ENCODE results near the gene DNAJB5.

DNA sequence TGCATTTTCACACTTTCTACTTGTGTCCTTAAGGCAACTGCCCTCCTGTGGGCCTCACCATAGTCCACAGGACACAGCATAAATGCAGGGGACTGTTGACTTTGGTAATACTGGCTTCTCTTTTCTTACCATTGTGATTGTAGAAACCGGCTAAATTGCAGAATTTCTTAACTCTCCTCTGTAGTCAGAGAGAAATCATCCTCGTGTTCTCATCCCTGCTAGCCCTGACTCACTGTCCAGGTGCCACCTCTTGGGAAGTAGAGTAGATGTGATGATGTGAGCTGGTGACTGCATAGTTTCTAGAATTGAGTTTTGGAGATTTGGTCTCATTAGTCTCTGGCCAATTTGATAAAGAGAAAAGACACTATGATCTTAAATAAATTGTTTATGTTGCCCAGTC lies 26.0 kb upstream of the DNAJB5 start:
- no peak for TF ChIP-seq NFIC (IDR thresholded peaks at IDR 0.05; ENCODE audit: borderline replicate concordance)
- TF ChIP-seq, protein P1, sequence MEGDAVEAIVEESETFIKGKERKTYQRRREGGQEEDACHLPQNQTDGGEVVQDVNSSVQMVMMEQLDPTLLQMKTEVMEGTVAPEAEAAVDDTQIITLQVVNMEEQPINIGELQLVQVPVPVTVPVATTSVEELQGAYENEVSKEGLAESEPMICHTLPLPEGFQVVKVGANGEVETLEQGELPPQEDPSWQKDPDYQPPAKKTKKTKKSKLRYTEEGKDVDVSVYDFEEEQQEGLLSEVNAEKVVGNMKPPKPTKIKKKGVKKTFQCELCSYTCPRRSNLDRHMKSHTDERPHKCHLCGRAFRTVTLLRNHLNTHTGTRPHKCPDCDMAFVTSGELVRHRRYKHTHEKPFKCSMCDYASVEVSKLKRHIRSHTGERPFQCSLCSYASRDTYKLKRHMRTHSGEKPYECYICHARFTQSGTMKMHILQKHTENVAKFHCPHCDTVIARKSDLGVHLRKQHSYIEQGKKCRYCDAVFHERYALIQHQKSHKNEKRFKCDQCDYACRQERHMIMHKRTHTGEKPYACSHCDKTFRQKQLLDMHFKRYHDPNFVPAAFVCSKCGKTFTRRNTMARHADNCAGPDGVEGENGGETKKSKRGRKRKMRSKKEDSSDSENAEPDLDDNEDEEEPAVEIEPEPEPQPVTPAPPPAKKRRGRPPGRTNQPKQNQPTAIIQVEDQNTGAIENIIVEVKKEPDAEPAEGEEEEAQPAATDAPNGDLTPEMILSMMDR (IDR thresholded peaks at IDR 0.05) = no peak
- TF ChIP-seq POLR2AphosphoS5 (IDR thresholded peaks at IDR 0.05; ENCODE audit: low read depth, low read length) = no peak
